ENCODE results near the gene NBAS.

NBAS gene

GRCh38 chr2:15154297-15154696 lies 406.8 kb downstream of the NBAS start:
- Histone ChIP-seq H3K27me3 (ENCODE audit: control insufficient read depth, insufficient read depth, low read length) (no peaks in the 10 kb centered on the region), H3K36me3 (ENCODE audit: insufficient read depth, low read length) (no peaks in the 10 kb centered on the region)

DNA sequence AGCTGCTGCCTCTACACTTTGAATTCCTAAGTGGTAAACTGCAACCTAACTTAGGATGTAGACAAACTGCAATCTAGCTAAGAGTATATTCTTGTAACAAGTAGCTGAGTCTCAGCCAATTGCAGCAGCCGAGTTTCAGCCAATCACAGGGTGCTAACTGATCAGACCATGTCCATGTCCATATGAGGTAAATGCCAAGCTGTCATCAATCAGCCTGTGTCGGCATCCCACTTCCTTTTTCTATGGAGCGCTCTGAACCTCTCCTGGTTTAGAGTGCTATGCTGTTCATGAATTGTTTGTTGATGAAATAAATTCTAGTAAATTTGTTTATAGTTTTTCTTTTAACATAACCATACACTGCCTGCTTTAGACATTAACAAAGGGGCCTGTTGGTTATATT lies 408.8 kb downstream of the NBAS start:
- Histone ChIP-seq H3K4me2 (ENCODE audit: low read length) (no peak overlapping the region), H3K27me3 (ENCODE audit: control insufficient read depth, insufficient read depth, low read length) (no peaks in the 10 kb centered on the region), H3K36me3 (ENCODE audit: insufficient read depth, low read length) (no peaks in the 10 kb centered on the region), H3K4me1 (ENCODE audit: control insufficient read depth, insufficient read depth, low read length) (no peaks in the 10 kb centered on the region), H3K4me3 (ENCODE audit: low read length) (no peak overlapping the region), H3K9me3 (replicated peaks; ENCODE audit: low read length) (no peaks in the 10 kb centered on the region), H3K9ac (ENCODE audit: low read depth, low read length) (no peak overlapping the region)

More at GRCh38 chr2:15154297-15154696, 406.8 kb downstream of the NBAS start:
- Histone ChIP-seq H3K4me3 (ENCODE audit: low read length) (no peak overlapping the region), H3K9ac (ENCODE audit: low read depth, low read length) (no peak overlapping the region), H3K4me1 (ENCODE audit: control insufficient read depth, insufficient read depth, low read length) (no peaks in the 10 kb centered on the region), H3K9me3 (replicated peaks; ENCODE audit: low read length) (no peaks in the 10 kb centered on the region), H3K4me2 (ENCODE audit: low read length) (no peak overlapping the region)

DNA sequence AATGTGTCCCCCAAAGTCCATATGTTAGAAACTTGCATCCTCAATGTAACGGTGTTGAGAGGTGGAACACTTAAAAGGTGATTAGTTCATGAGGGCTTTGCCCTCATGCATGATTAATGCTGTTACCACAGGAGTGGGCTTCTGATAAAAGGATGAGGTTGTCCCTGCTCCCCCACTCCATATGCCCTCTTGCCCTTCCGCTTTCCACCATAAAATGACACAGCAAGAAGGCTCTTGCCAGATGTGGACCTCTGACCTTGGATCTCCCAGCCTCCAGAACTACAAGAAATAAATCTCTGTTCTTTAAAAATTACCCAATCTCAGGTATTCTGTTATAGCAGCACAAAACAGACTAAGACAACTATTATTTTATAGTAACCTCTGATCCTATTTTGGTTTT lies 412.1 kb downstream of the NBAS start:
- Histone ChIP-seq H3K36me3 (ENCODE audit: insufficient read depth, low read length) (no peaks in the 10 kb centered on the region), H3K4me3 (ENCODE audit: low read length) (no peak overlapping the region), H3K9me3 (replicated peaks; ENCODE audit: low read length) (no peaks in the 10 kb centered on the region), H3K4me1 (ENCODE audit: control insufficient read depth, insufficient read depth, low read length) (no peaks in the 10 kb centered on the region), H3K9ac (ENCODE audit: low read depth, low read length) (no peak overlapping the region), H3K4me2 (ENCODE audit: low read length) (no peak overlapping the region), H3K27me3 (ENCODE audit: control insufficient read depth, insufficient read depth, low read length) (no peaks in the 10 kb centered on the region)

- H3K9me3 ChIP-seq (replicated peaks; ENCODE audit: low read length), result no peaks in the 10 kb centered on the region
- no peaks in the 10 kb centered on the region for H3K36me3 ChIP-seq (ENCODE audit: insufficient read depth, low read length)
- no peaks in the 10 kb centered on the region for H3K27me3 ChIP-seq (ENCODE audit: control insufficient read depth, insufficient read depth, low read length)
- no peak overlapping the region for H3K9ac ChIP-seq (ENCODE audit: low read depth, low read length)
- H3K4me2 ChIP-seq (ENCODE audit: low read length), result no peak overlapping the region
- H3K4me3 ChIP-seq (ENCODE audit: low read length), result no peak overlapping the region
- no peaks in the 10 kb centered on the region for H3K4me1 ChIP-seq (ENCODE audit: control insufficient read depth, insufficient read depth, low read length)
Observed at GRCh38 chr2:15147591-15147990, 413.5 kb downstream of the NBAS start.

GRCh38 chr2:15146960-15147359 lies 414.2 kb downstream of the NBAS start:
- H3K4me3 ChIP-seq (ENCODE audit: low read length), result no peak overlapping the region
- no peak overlapping the region for H3K4me2 ChIP-seq (ENCODE audit: low read length)
- H3K9me3 ChIP-seq (replicated peaks; ENCODE audit: low read length), result no peaks in the 10 kb centered on the region
- H3K27me3 ChIP-seq (ENCODE audit: control insufficient read depth, insufficient read depth, low read length), result no peaks in the 10 kb centered on the region
- no peaks in the 10 kb centered on the region for H3K36me3 ChIP-seq (ENCODE audit: insufficient read depth, low read length)
- H3K9ac ChIP-seq (ENCODE audit: low read depth, low read length), result no peak overlapping the region
- peaks cover 6% of the 10 kb centered on the region for H3K4me1 ChIP-seq (ENCODE audit: control insufficient read depth, insufficient read depth, low read length)

DNA sequence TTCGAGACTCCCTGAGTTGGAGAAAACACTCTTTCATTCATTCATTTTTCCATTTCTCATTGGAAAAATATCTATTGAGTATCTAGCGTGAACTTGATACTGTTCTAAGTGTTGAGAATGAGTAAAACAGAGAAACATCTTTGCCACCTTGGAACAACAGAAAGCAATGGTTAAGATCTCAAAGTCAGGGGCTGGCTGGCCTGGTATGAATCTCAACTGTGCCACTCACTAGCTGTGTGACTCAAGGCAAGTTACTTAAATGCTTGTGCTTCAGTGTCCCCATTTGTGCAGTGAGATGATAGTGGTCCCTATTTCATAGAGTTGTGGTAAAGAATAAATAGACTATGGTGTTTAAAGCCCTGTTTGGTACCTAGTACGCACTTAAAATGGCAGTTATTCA lies 415.2 kb downstream of the NBAS start:
- Histone ChIP-seq H3K9ac (ENCODE audit: low read depth, low read length) (no peak overlapping the region), H3K4me2 (ENCODE audit: low read length) (no peak overlapping the region), H3K4me3 (ENCODE audit: low read length) (no peak overlapping the region), H3K9me3 (replicated peaks; ENCODE audit: low read length) (no peaks in the 10 kb centered on the region), H3K27me3 (ENCODE audit: control insufficient read depth, insufficient read depth, low read length) (no peaks in the 10 kb centered on the region), H3K4me1 (ENCODE audit: control insufficient read depth, insufficient read depth, low read length) (peaks cover 6% of the 10 kb centered on the region), H3K36me3 (ENCODE audit: insufficient read depth, low read length) (no peaks in the 10 kb centered on the region)

DNA sequence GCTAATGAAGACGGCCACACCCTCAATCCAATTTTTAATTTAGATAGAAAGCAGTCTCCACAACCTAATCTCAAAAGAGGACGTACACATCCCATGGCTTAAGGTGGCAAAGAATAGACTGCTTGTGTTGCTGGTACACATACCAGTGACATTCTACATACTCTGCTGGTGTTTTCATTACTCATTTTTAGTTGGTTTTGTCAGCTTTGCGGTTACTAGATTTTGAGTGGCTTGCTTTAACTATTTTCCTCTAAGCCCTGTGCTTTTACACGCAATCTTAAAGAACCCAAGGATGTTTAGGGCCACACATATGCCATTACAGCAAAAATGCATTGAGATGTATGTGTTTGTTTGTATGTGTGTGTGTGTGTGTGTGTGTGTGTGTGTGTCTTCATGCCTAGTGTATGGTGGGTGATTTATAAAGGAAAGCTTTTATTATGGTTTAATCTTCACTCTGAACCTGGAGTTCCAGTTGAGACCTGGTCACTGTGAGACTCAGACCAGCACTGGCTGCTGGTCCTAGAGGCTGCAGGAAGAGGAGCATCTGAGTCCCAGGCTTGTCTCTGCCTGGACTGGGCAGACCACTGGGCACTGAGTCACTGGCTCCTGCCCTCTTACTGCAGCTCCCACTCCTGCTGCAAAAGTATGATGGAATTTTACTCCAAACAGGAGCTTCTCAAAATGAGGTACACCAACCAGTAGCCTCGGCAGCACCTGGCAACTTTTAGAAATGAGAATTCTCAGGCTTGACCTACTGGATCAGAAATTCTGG lies 415.9 kb downstream of the NBAS start:
- Histone ChIP-seq H3K9ac (ENCODE audit: low read depth, low read length) (no peak overlapping the region), H3K4me1 (ENCODE audit: control insufficient read depth, insufficient read depth, low read length) (peaks cover 6% of the 10 kb centered on the region), H3K36me3 (ENCODE audit: insufficient read depth, low read length) (no peaks in the 10 kb centered on the region), H3K4me2 (ENCODE audit: low read length) (no peak overlapping the region), H3K4me3 (ENCODE audit: low read length) (no peak overlapping the region), H3K27me3 (ENCODE audit: control insufficient read depth, insufficient read depth, low read length) (no peaks in the 10 kb centered on the region), H3K9me3 (replicated peaks; ENCODE audit: low read length) (no peaks in the 10 kb centered on the region)

- no peaks in the 10 kb centered on the region for H3K36me3 ChIP-seq (ENCODE audit: insufficient read depth, low read length)
- H3K9me3 ChIP-seq (replicated peaks; ENCODE audit: low read length), result no peaks in the 10 kb centered on the region
- peaks cover 6% of the 10 kb centered on the region for H3K4me1 ChIP-seq (ENCODE audit: control insufficient read depth, insufficient read depth, low read length)
- H3K27me3 ChIP-seq (ENCODE audit: control insufficient read depth, insufficient read depth, low read length), result no peaks in the 10 kb centered on the region
- H3K9ac ChIP-seq (ENCODE audit: low read depth, low read length), result no peak overlapping the region
- no peak overlapping the region for H3K4me3 ChIP-seq (ENCODE audit: low read length)
- H3K4me2 ChIP-seq (ENCODE audit: low read length), result peak overlapping the region; percentile 8
Observed at GRCh38 chr2:15142069-15142689, 419.0 kb downstream of the NBAS start.

GRCh38 chr2:15141211-15141610 lies 419.9 kb downstream of the NBAS start:
- H3K9ac ChIP-seq (ENCODE audit: low read depth, low read length), result no peak overlapping the region
- no peaks in the 10 kb centered on the region for H3K9me3 ChIP-seq (replicated peaks; ENCODE audit: low read length)
- H3K27me3 ChIP-seq (ENCODE audit: control insufficient read depth, insufficient read depth, low read length), result no peaks in the 10 kb centered on the region
- peaks cover 6% of the 10 kb centered on the region for H3K4me1 ChIP-seq (ENCODE audit: control insufficient read depth, insufficient read depth, low read length)
- H3K4me2 ChIP-seq (ENCODE audit: low read length), result no peak overlapping the region
- H3K4me3 ChIP-seq (ENCODE audit: low read length), result no peak overlapping the region
- no peaks in the 10 kb centered on the region for H3K36me3 ChIP-seq (ENCODE audit: insufficient read depth, low read length)

DNA sequence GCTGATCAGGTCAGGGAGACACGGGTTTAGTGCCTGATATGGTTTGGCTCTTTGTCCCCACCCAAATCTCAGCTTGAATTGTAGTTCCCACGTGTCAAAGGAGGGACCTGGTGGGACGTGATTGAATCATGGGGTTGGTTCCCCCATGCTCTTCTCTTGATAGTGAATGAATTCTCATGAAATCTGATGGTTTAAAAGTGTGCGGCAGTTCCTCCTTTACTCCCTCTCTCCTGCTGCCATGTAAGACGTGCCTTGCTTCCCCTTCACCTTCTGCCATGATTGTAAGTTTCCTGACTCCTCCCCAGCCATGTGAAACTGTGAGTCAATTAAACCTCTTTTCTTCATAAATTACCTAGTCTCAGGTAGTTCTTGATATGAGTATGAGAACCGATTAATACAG lies 424.5 kb downstream of the NBAS start:
- Histone ChIP-seq H3K9me3 (replicated peaks; ENCODE audit: low read length) (no peaks in the 10 kb centered on the region), H3K27me3 (ENCODE audit: control insufficient read depth, insufficient read depth, low read length) (no peaks in the 10 kb centered on the region), H3K4me1 (ENCODE audit: control insufficient read depth, insufficient read depth, low read length) (no peaks in the 10 kb centered on the region), H3K4me2 (ENCODE audit: low read length) (no peak overlapping the region), H3K36me3 (ENCODE audit: insufficient read depth, low read length) (no peaks in the 10 kb centered on the region), H3K9ac (ENCODE audit: low read depth, low read length) (no peak overlapping the region), H3K4me3 (ENCODE audit: low read length) (no peak overlapping the region)

GRCh38 chr2:15134957-15135356 lies 426.2 kb downstream of the NBAS start:
- no peaks in the 10 kb centered on the region for H3K9me3 ChIP-seq (replicated peaks; ENCODE audit: low read length)
- H3K9ac ChIP-seq (ENCODE audit: low read depth, low read length), result no peak overlapping the region
- H3K4me3 ChIP-seq (ENCODE audit: low read length), result no peak overlapping the region
- no peaks in the 10 kb centered on the region for H3K36me3 ChIP-seq (ENCODE audit: insufficient read depth, low read length)
- no peaks in the 10 kb centered on the region for H3K27me3 ChIP-seq (ENCODE audit: control insufficient read depth, insufficient read depth, low read length)
- no peaks in the 10 kb centered on the region for H3K4me1 ChIP-seq (ENCODE audit: control insufficient read depth, insufficient read depth, low read length)
- H3K4me2 ChIP-seq (ENCODE audit: low read length), result no peak overlapping the region

DNA sequence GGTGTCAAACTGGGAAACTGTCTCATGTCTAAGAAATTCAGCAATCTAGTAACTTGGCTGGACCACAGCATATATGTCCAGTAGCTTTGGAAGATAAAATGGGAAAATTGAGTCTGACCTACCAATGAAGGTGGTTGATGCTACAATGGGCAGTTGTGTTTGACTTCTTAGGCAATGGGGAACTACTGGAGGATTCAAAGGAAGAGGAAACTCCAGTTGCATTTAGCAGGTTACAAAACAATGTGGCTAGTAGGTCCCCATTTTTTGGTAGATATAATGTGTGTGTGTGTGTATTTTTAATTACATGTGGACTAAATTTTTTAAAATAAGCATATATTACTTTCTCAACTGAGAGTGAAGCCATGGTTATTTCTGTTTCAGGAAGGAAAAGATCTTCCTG lies 427.7 kb downstream of the NBAS start:
- Histone ChIP-seq H3K9me3 (replicated peaks; ENCODE audit: low read length) (no peaks in the 10 kb centered on the region), H3K4me1 (ENCODE audit: control insufficient read depth, insufficient read depth, low read length) (no peaks in the 10 kb centered on the region), H3K4me2 (ENCODE audit: low read length) (no peak overlapping the region), H3K27me3 (ENCODE audit: control insufficient read depth, insufficient read depth, low read length) (no peaks in the 10 kb centered on the region), H3K4me3 (ENCODE audit: low read length) (no peak overlapping the region), H3K9ac (ENCODE audit: low read depth, low read length) (no peak overlapping the region), H3K36me3 (ENCODE audit: insufficient read depth, low read length) (no peaks in the 10 kb centered on the region)

Data from skeletal muscle satellite cell (primary cell).